ENCODE results near the gene ITIH2.
"Not testable (repeated sequence)": the region's sequence is repeated elsewhere in the genome, so short reads cannot be mapped to it uniquely, and the experiment has no call there.

The ITIH2 gene

GRCh38 chr10:7748637-7749036 is 45.5 kb downstream of the ITIH2 start:
- H3K4me1 Mint-ChIP-seq, H3K27me3 Mint-ChIP-seq, H3K4me3 Mint-ChIP-seq, DNase-seq, CTCF ChIA-PET, H3K27ac Mint-ChIP-seq, H3K9me3 Mint-ChIP-seq: not testable (repeated sequence)
- H3K36me3 Mint-ChIP-seq: peaks cover 22% of the 10 kb centered on the region

- Mint-ChIP-seq H3K36me3 (peaks cover 32% of the 10 kb centered on the region), H3K27ac (peak overlapping the region; percentile 19), H3K4me3 (no peak overlapping the region), H3K27me3 (no peaks in the 10 kb centered on the region), H3K4me1 (no peaks in the 10 kb centered on the region), H3K9me3 (no peaks in the 10 kb centered on the region)
- CTCF ChIA-PET: no interaction called here
- no peak for DNase-seq
These were observed 47.1 kb downstream of the ITIH2 start for GRCh38 chr10:7750222-7750621.

- no peak for DNase-seq
- Mint-ChIP-seq H3K4me1 (no peaks in the 10 kb centered on the region), H3K27ac (no peak overlapping the region), H3K36me3 (peaks cover 38% of the 10 kb centered on the region), H3K4me3 (no peak overlapping the region), H3K27me3 (no peaks in the 10 kb centered on the region), H3K9me3 (no peaks in the 10 kb centered on the region)
- CTCF ChIA-PET: no interaction called here
These were observed 49.1 kb downstream of the ITIH2 start for GRCh38 chr10:7752251-7752650.

DNA sequence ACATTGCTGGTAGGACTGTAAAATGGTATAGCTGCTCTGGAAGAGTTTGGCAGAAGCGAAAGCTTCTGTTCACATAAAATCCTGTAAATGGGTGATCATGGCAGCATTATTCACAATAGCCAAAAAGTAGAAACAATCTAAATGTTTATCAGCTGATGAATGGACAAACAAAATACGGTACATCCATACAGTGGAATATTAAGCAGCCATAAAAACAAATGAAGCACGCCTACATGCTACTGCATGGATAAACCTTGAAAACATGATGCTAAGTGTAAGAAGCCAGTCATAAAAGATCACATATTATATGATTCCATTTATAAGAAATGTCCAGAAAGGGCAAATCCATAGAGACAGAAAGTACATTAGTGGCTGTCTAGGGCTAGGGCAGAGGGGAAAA is 52.0 kb downstream of the ITIH2 start:
- peaks cover 47% of the 10 kb centered on the region for H3K36me3 Mint-ChIP-seq
- no peak for DNase-seq
- no peaks in the 10 kb centered on the region for H3K9me3 Mint-ChIP-seq
- no peaks in the 10 kb centered on the region for H3K27me3 Mint-ChIP-seq
- CTCF ChIA-PET: interaction anchor here (0.6 kb wide), 1 partner anchor 1178 kb away, joined by 3 read pairs; no protein-coding TSS in a partner anchor
- no peak overlapping the region for H3K4me3 Mint-ChIP-seq
- H3K4me1 Mint-ChIP-seq: no peaks in the 10 kb centered on the region
- H3K27ac Mint-ChIP-seq: no peak overlapping the region

- Mint-ChIP-seq H3K27me3 (no peaks in the 10 kb centered on the region), H3K4me1 (no peaks in the 10 kb centered on the region), H3K4me3 (no peak overlapping the region), H3K27ac (no peak overlapping the region), H3K9me3 (no peaks in the 10 kb centered on the region), H3K36me3 (peaks cover 49% of the 10 kb centered on the region)
- CTCF ChIA-PET: interaction anchor here (0.6 to 1.1 kb wide), 3 partner anchors 19 to 1454 kb away, joined by 3 read pairs; no protein-coding TSS in a partner anchor
- peak; percentile 42 for DNase-seq
These were observed 53.4 kb downstream of the ITIH2 start for GRCh38 chr10:7756360-7756992.

DNA sequence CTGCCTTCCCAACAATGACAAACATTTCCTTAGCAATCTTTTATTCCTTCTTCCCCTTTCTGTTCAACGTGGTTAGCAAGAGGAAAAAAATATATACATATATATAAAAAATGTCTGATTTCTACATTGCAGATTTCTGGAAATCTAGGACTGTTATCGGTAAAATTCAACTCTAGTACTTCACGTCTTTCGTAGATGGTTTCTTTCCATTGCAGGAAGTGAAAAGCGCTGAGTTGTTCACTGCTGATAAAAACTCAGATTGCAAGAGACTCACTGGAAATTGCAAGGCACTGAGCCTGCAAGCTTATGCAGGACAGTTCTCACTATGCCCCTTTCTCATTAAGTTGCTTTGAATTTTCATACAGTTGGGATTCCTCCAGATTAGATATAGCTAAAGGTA is 60.8 kb downstream of the ITIH2 start:
- no peaks in the 10 kb centered on the region for H3K9me3 Mint-ChIP-seq
- peaks cover 50% of the 10 kb centered on the region for H3K36me3 Mint-ChIP-seq
- no peaks in the 10 kb centered on the region for H3K4me1 Mint-ChIP-seq
- no peak for DNase-seq
- no peak overlapping the region for H3K4me3 Mint-ChIP-seq
- CTCF ChIA-PET: no interaction called here
- no peak overlapping the region for H3K27ac Mint-ChIP-seq
- H3K27me3 Mint-ChIP-seq: no peaks in the 10 kb centered on the region

GRCh38 chr10:7766241-7766640 is 63.1 kb downstream of the ITIH2 start:
- peaks cover 51% of the 10 kb centered on the region for H3K36me3 Mint-ChIP-seq
- no peak overlapping the region for H3K27ac Mint-ChIP-seq
- H3K9me3 Mint-ChIP-seq: no peaks in the 10 kb centered on the region
- no peak overlapping the region for H3K4me3 Mint-ChIP-seq
- CTCF ChIA-PET: no interaction called here
- H3K27me3 Mint-ChIP-seq: no peaks in the 10 kb centered on the region
- H3K4me1 Mint-ChIP-seq: no peaks in the 10 kb centered on the region
- DNase-seq: no peak

- Mint-ChIP-seq H3K36me3 (peaks cover 48% of the 10 kb centered on the region), H3K4me3 (no peak overlapping the region), H3K27ac (no peak overlapping the region), H3K27me3 (no peaks in the 10 kb centered on the region), H3K4me1 (no peaks in the 10 kb centered on the region), H3K9me3 (no peaks in the 10 kb centered on the region)
- CTCF ChIA-PET: no interaction called here
- DNase-seq: no peak
These were observed 64.1 kb downstream of the ITIH2 start for GRCh38 chr10:7767209-7767608.

- Mint-ChIP-seq H3K27ac (no peak overlapping the region), H3K9me3 (no peaks in the 10 kb centered on the region), H3K4me1 (no peaks in the 10 kb centered on the region), H3K4me3 (no peak overlapping the region), H3K36me3 (peaks cover 43% of the 10 kb centered on the region), H3K27me3 (no peaks in the 10 kb centered on the region)
- CTCF ChIA-PET: no interaction called here
- no peak for DNase-seq
These were observed 65.3 kb downstream of the ITIH2 start for GRCh38 chr10:7768417-7768816.

DNA sequence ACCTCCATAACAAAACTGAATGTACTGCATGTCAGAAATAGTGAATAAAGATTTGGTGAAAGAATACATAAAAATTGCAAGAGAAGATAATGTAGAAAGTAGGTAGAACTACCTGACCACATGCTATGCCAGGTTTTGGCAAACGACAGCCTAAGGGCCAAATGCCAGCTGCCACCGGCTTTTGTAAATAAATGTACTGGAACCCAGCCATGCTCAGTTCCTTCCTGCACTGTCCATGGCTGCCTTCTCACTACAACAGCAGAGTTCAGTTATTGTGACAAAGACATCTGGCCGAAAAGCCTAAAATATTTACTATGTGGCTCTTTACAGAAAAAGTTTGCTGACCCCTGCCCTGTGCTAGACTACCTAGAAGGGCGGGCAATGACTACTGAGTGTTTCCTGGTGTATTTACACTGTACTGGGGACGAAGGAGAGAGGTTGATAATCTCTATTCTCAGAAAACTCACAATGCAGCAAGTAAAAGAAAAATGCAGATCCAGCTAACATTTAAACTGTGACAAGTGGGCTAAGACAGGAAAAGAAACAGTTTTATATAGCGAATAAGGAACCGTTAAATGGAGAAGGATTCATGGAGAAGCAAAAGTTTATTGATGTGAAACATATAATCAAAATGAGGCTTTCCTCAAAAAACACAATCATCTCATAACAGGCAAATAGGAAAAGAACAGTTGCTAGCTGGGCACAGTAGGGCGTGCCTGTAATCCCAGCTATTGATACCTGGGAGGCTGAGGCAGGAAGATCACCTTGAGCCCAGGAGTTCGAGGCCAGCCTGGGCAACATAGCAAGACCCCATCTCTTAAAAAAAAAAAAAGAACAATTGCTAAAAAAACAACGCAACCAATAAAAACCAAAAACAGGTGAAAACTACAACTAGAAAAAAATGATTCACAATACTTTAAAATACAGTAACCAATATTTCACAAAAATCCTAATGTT is 71.0 kb downstream of the ITIH2 start:
- no peak overlapping the region for H3K27ac Mint-ChIP-seq
- no peaks in the 10 kb centered on the region for H3K27me3 Mint-ChIP-seq
- H3K4me3 Mint-ChIP-seq: no peak overlapping the region
- H3K36me3 Mint-ChIP-seq: peaks cover 37% of the 10 kb centered on the region
- no peaks in the 10 kb centered on the region for H3K9me3 Mint-ChIP-seq
- no peaks in the 10 kb centered on the region for H3K4me1 Mint-ChIP-seq
- CTCF ChIA-PET: no interaction called here
- DNase-seq: no peak

DNA sequence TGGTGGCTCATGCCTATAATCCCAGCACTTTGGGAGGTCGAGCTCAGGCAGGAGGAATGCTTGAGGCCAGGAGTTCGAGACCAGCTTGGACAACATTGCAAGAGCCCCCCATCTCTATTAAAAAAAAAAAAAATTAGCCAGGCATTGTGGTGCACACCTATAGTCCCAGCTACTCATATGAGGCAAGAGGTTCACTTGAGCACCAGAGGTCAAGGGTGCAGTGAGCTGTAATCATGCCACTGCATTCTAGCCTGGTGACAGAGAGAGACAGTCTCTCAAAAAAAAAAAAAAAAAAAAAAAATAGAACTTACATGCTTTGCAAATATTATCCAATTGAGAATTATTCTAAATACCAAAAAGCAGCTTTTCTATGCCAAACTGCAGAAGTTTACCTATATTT is 73.7 kb downstream of the ITIH2 start:
- Mint-ChIP-seq H3K9me3 (no peaks in the 10 kb centered on the region), H3K27ac (no peak overlapping the region), H3K36me3 (peaks cover 39% of the 10 kb centered on the region), H3K27me3 (no peaks in the 10 kb centered on the region), H3K4me3 (no peak overlapping the region), H3K4me1 (no peaks in the 10 kb centered on the region)
- CTCF ChIA-PET: interaction anchor here (0.6 kb wide), 1 partner anchor 19 kb away, joined by 3 read pairs; no protein-coding TSS in a partner anchor
- DNase-seq: no peak

GRCh38 chr10:7782194-7782593 is 79.1 kb downstream of the ITIH2 start:
- H3K9me3 Mint-ChIP-seq, H3K4me3 Mint-ChIP-seq, H3K27ac Mint-ChIP-seq, CTCF ChIA-PET, DNase-seq, H3K27me3 Mint-ChIP-seq: not testable (repeated sequence)
- H3K4me1 Mint-ChIP-seq: peaks cover 13% of the 10 kb centered on the region
- H3K36me3 Mint-ChIP-seq: peaks cover 28% of the 10 kb centered on the region

- Mint-ChIP-seq H3K27ac (no peak overlapping the region), H3K4me1 (peaks cover 40% of the 10 kb centered on the region), H3K4me3 (no peak overlapping the region), H3K27me3 (no peaks in the 10 kb centered on the region), H3K36me3 (peaks cover 14% of the 10 kb centered on the region), H3K9me3 (no peaks in the 10 kb centered on the region)
- no peak for DNase-seq
- CTCF ChIA-PET: no interaction called here
These were observed 83.3 kb downstream of the ITIH2 start for GRCh38 chr10:7786430-7786829.

- H3K4me3 Mint-ChIP-seq: no peak overlapping the region
- peaks cover 20% of the 10 kb centered on the region for H3K36me3 Mint-ChIP-seq
- H3K27ac Mint-ChIP-seq: no peak overlapping the region
- no peak for DNase-seq
- no peaks in the 10 kb centered on the region for H3K9me3 Mint-ChIP-seq
- peaks cover 48% of the 10 kb centered on the region for H3K4me1 Mint-ChIP-seq
- CTCF ChIA-PET: interaction anchor here (1.0 to 1.4 kb wide), 2 partner anchors 31 to 101 kb away, joined by 3 to 4 read pairs; partner anchors contain the start of gene TAF3
- no peaks in the 10 kb centered on the region for H3K27me3 Mint-ChIP-seq
These were observed 84.2 kb downstream of the ITIH2 start for GRCh38 chr10:7787150-7787856.

All from activated naive CD4-positive, alpha-beta T cell treated with anti-CD3 and anti-CD28 coated beads, Interleukin-2, amount 10 ng/mL, durations not matched to agents 7 days and 5 days (primary cell).